ENCODE results near the gene FOXA3.

The FOXA3 gene

DNA sequence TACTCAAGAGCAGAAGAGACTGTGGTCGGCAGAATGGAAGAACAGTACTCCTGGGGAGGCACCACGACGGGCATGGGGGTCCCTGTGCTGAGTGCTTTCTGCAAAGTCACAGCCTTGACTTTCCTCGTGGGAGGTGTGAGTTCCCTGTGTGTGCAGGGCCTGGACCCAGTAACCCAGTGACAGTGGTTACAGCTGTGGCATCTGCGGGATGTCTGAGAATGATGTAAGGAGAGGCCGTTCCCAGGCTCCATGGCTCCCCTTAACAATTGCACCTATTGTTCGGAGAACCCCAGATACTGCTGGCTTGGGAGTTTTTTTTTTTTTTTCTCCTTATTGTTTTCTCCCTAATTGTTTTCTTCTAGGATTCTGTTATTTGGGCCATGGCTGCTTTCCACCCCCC is 55.6 kb downstream of the FOXA3 start:
- DNase-seq (ENCODE audit: low spot score) = no peak
- TF ChIP-seq, protein P1, sequence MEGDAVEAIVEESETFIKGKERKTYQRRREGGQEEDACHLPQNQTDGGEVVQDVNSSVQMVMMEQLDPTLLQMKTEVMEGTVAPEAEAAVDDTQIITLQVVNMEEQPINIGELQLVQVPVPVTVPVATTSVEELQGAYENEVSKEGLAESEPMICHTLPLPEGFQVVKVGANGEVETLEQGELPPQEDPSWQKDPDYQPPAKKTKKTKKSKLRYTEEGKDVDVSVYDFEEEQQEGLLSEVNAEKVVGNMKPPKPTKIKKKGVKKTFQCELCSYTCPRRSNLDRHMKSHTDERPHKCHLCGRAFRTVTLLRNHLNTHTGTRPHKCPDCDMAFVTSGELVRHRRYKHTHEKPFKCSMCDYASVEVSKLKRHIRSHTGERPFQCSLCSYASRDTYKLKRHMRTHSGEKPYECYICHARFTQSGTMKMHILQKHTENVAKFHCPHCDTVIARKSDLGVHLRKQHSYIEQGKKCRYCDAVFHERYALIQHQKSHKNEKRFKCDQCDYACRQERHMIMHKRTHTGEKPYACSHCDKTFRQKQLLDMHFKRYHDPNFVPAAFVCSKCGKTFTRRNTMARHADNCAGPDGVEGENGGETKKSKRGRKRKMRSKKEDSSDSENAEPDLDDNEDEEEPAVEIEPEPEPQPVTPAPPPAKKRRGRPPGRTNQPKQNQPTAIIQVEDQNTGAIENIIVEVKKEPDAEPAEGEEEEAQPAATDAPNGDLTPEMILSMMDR (IDR thresholded peaks at IDR 0.05; ENCODE audit: extremely low read depth, missing control alignments) = no peak

DNA sequence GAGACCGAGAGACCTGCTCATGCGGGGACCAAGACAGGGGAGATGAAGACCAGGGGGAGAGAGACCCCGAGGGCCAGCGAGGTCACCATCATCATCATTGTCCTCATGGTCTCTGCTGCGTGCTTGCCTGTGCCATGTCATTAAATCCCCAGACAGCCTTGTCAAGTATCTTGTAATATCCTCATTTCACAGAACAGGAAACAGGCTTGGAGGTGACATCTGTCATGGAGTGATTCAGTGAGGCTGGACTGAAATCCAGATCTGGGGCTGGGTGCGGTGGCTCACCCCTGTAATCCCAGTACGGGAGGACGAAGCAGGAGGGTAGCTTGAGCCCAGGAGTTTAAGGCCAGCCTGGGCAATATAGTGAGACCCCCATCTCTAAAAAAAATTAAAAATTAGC is 56.3 kb downstream of the FOXA3 start:
- TF ChIP-seq, protein P1 (IDR thresholded peaks at IDR 0.05; ENCODE audit: extremely low read depth, missing control alignments) = no peak
- no peak for DNase-seq (ENCODE audit: low spot score)

DNA sequence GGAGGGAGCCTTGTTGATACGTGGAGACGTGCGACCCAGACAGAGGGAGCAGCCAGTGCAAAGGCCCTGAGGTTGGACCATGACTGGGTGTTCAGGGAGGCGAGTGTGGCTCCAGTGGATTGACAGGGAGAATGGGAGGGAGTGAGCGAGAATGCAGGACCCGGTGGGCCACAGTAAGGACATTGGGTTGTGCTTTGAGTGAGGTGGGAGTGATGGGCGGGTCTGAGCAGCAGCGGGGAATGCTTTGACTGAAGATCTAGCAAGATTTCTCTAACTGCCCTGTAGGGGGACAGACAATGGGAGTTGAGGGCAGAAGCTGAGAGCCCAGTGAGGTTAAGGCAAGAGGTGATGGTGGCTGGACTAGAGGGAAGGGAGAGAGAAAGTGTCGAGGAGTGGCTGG is 58.2 kb downstream of the FOXA3 start:
- TF ChIP-seq, protein P1 (IDR thresholded peaks at IDR 0.05; ENCODE audit: extremely low read depth, missing control alignments) = peak; percentile 2
- DNase-seq (ENCODE audit: low spot score) = no peak
